K562 (cell line): ENCODE measurements around the gene LASP1. TPM values are rescaled to one million over a fixed set of nuclear protein-coding genes. Genes with fewer than 3 reads are reported as not detected.

Experiments used
- BACH1 ChIP-seq: fragments of 200-800 bp; sonication (Bioruptor generic); IDR thresholded peaks from 2 replicates; pipeline ENCODE4 v1.6.1; 2016; ENCODE audit warnings: missing genetic modification characterization, missing compliant biosample characterization
- CSDE1 ChIP-seq, 2 experiments: fragments of 450-650 bp; IDR thresholded peaks; 2 replicates each; pipeline ENCODE4 v1.6.1; 2016; ENCODE audit warnings: mild to moderate bottlenecking in 1 of 2
- ESRRB ChIP-seq: fragments of 250-450 bp; sonication (Bioruptor Pico); IDR thresholded peaks from 2 replicates; pipeline ENCODE4 v1.5.0; 2020; ENCODE audit warnings: mild to moderate bottlenecking, moderate library complexity, borderline replicate concordance
- FOXK2 ChIP-seq, 2 experiments: fragments of 450-650 bp; IDR thresholded peaks in 1 of 2; conservative IDR thresholded peaks in 1 of 2; 2 replicates each; pipeline ENCODE4 v1.6.1; 2016; ENCODE audit warnings: low read depth in 2 of 2, mild to moderate bottlenecking in 1 of 2
- MGA ChIP-seq: fragments of 450-650 bp; IDR thresholded peaks from 2 replicates; pipeline ENCODE4 v1.6.1; 2016; ENCODE audit warnings: mild to moderate bottlenecking, moderate library complexity
- MTA1 ChIP-seq: fragments of 450-650 bp; IDR thresholded peaks from 2 replicates; pipeline ENCODE4 v1.6.1; 2017; ENCODE audit warnings: borderline replicate concordance
- MYC ChIP-seq, 2 experiments: fragments of 250-450 bp in 1 of 2; sonication (Bioruptor Pico) in 1 of 2; IDR thresholded peaks; 2 replicates each; pipeline versions ENCODE4 v1.5.1 to v1.6.1; 2012 to 2021; ENCODE audit warnings: low read depth in 2 of 2, borderline replicate concordance in 1 of 2, improper control_type of control experiment in 1 of 2, low read length in 1 of 2, mild to moderate bottlenecking in 1 of 2, moderate library complexity in 1 of 2
- RBBP5 ChIP-seq: fragments of 200-600 bp; sonication (generic); IDR thresholded peaks from 2 replicates; pipeline ENCODE4 v1.6.1; 2012; ENCODE audit warnings: borderline replicate concordance, mild to moderate bottlenecking, low read length, control low read depth, inconsistent platforms; ENCODE audit not compliant: insufficient read depth, poor library complexity, severe bottlenecking
- RFX1 ChIP-seq: fragments of 450-650 bp; IDR thresholded peaks from 2 replicates; pipeline ENCODE4 v1.6.1; 2016; ENCODE audit warnings: mild to moderate bottlenecking, moderate library complexity
- SIN3B ChIP-seq: fragments of 450-650 bp; IDR thresholded peaks from 2 replicates; pipeline ENCODE4 v1.6.1; 2017; ENCODE audit warnings: low read depth, mild to moderate bottlenecking, moderate library complexity
- SP1 ChIP-seq: sonication (generic); formaldehyde crosslinking; IDR thresholded peaks from 2 replicates; pipeline ENCODE4 v1.8.1; 2022; ENCODE audit warnings: mild to moderate bottlenecking, missing genetic modification reagents
- TARDBP ChIP-seq: fragments of 450-650 bp; IDR thresholded peaks from 2 replicates; pipeline ENCODE4 v1.6.1; 2016
- ZNF263 ChIP-seq: sonication (generic); formaldehyde crosslinking; IDR thresholded peaks from 2 replicates; pipeline ENCODE4 v1.8.0; 2022; ENCODE audit warnings: mild to moderate bottlenecking, missing genetic modification reagents, borderline replicate concordance
- polyA plus RNA-seq, 8 experiments: library from polyadenylated mRNA; depleted of rRNA in 4 of 8; stranded (reverse) in 5 of 8; unstranded in 3 of 8; fragments of >200 nt; fragmentation: Nextera tagmentation in 2 of 8; fragmentation: Illumina TruSeq in 1 of 8; extraction: Ambion mirVana in 2 of 8; extraction: Trizol in 1 of 8; gene quantifications; 2 replicates each; pipeline versions ENCODE4 v1.2.1 to v1.2.3, GENCODE V29; 2011 to 2014; ENCODE audit warnings: inconsistent platforms in 1 of 8, missing spikeins in 1 of 8
- total RNA-seq, 7 experiments: library from RNA; depleted of rRNA in 6 of 7; stranded (reverse); fragments of >200 nt in 6 of 7; fragmentation: Illumina TruSeq in 2 of 7; extraction: Trizol in 2 of 7; gene quantifications; 2 replicates each; pipeline versions ENCODE4 v1.2.1 to v1.2.3, GENCODE V29; 2011 to 2021; ENCODE audit warnings: low replicate concordance in 1 of 7
- TF ChIP-seq, protein P1 (sequence below): fragments of 250-450 bp; sonication (Bioruptor Pico); IDR thresholded peaks from 2 replicates; pipeline ENCODE4 v1.4.0; 2020; ENCODE audit warnings: mild to moderate bottlenecking

Gene LASP1
- total and polyA plus RNA-seq, 9 of the 15 experiments (the other 6 are each of a cell fraction or from before 2014, with no cell fraction given), result 23.0 to 125 (median 55.3) TPM

GRCh38 chr17:38867179-38867967 lies 2.5 kb upstream of the LASP1 start (continued):
- TF ChIP-seq MGA (no peak), FOXK2 (conservative IDR thresholded peaks at IDR 0.05 in 1 of 2, IDR thresholded peaks at IDR 0.05 in 1 of 2; ENCODE audit: low read depth in 2 of 2) (peak in 1 of 2 experiments; percentile 62; a peak in 2 of 4 replicates), BACH1 (0 out of 2 replicates have a peak, but pooled peaks have one; percentile 38), MYC (IDR thresholded peaks at IDR 0.05; ENCODE audit: low read depth, low read length) (0 out of 2 replicates have a peak, but pooled peaks have one; percentile 15), MYC (CRISPR knock-in tag; IDR thresholded peaks at IDR 0.05; ENCODE audit: borderline replicate concordance, low read depth) (no peak), TARDBP (0 out of 2 replicates have a peak, but pooled peaks have one; percentile 60), SP1 (no peak), ZNF263 (CRISPR knock-in tag) (no peak), RBBP5 (no peak), MTA1 (peak; percentile 30; the same call in 1 of the 2 replicates), SIN3B (no peak), RFX1 (no peak), ESRRB (CRISPR knock-in tag) (peak; percentile 15; the same call in 1 of the 2 replicates), CSDE1 (IDR thresholded peaks at IDR 0.05) (peak in 1 of 2 experiments; percentile 75; a peak in 1 of 4 replicates)
- TF ChIP-seq, protein P1, sequence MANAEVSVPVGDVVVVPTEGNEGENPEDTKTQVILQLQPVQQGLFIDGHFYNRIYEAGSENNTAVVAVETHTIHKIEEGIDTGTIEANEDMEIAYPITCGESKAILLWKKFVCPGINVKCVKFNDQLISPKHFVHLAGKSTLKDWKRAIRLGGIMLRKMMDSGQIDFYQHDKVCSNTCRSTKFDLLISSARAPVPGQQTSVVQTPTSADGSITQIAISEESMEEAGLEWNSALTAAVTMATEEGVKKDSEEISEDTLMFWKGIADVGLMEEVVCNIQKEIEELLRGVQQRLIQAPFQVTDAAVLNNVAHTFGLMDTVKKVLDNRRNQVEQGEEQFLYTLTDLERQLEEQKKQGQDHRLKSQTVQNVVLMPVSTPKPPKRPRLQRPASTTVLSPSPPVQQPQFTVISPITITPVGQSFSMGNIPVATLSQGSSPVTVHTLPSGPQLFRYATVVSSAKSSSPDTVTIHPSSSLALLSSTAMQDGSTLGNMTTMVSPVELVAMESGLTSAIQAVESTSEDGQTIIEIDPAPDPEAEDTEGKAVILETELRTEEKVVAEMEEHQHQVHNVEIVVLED (CRISPR knock-in tag), result peak; percentile 40; the same call in 1 of the 2 replicates
